HS-5 (cell line): ENCODE measurements around the gene BAZ2B.

Experiments used
- DNase-seq: peaks from one replicate; pipeline ENCODE4 v3.0.0-alpha.2; 2012; ENCODE audit warnings: low read depth

Gene BAZ2B

GRCh38 chr2:159615367-159616285, 722 bp downstream of the BAZ2B start:
- DNase-seq: peak; percentile 71

- DNase-seq: peak; percentile 44
Measured at GRCh38 chr2:159614534-159615366, 1.6 kb downstream of the BAZ2B start.

- DNase-seq: no peak
Measured at GRCh38 chr2:159613651-159614285, 2.6 kb downstream of the BAZ2B start.

- DNase-seq: no peak
Measured at GRCh38 chr2:159613091-159613490, 3.3 kb downstream of the BAZ2B start.

GRCh38 chr2:159612255-159612901, 4.0 kb downstream of the BAZ2B start:
- DNase-seq: no peak

GRCh38 chr2:159609811-159610549, 6.4 kb downstream of the BAZ2B start:
- no peak for DNase-seq

GRCh38 chr2:159608723-159609308, 7.5 kb downstream of the BAZ2B start:
- DNase-seq: no peak

- no peak for DNase-seq
Measured at GRCh38 chr2:159608108-159608507, 8.2 kb downstream of the BAZ2B start.

- no peak for DNase-seq
Measured at GRCh38 chr2:159606287-159606686, 10.1 kb downstream of the BAZ2B start.

GRCh38 chr2:159605441-159606178, 10.7 kb downstream of the BAZ2B start:
- DNase-seq: no peak

GRCh38 chr2:159604159-159604558, 12.2 kb downstream of the BAZ2B start:
- DNase-seq: no peak

- DNase-seq: peak; percentile 47
Measured at GRCh38 chr2:159600752-159601151, 15.6 kb downstream of the BAZ2B start.

GRCh38 chr2:159595410-159596046, 20.8 kb downstream of the BAZ2B start:
- DNase-seq: peak; percentile 5

GRCh38 chr2:159592441-159592840, 23.9 kb downstream of the BAZ2B start:
- DNase-seq: no peak

GRCh38 chr2:159591221-159591620, 25.1 kb downstream of the BAZ2B start:
- no peak for DNase-seq

- no peak for DNase-seq
Measured at GRCh38 chr2:159589286-159589685, 27.1 kb downstream of the BAZ2B start.

GRCh38 chr2:159586034-159586433, 30.3 kb downstream of the BAZ2B start:
- no peak for DNase-seq

- no peak for DNase-seq
Measured at GRCh38 chr2:159585622-159586021, 30.7 kb downstream of the BAZ2B start.

- DNase-seq: no peak
Measured at GRCh38 chr2:159584796-159585195, 31.6 kb downstream of the BAZ2B start.
